IMR-90 (cell line): Measurements from ENCODE around the gene SLC39A8.

Experiments used
- BHLHE40 ChIP-seq: fragments of 150-350 bp; IDR thresholded peaks from 2 replicates; pipeline ENCODE4 v1.6.1; 2016; ENCODE audit warnings: mild to moderate bottlenecking, low read depth, low read length
- CEBPB ChIP-seq: IDR thresholded peaks from 2 replicates; pipeline ENCODE4 v1.6.1; 2012; ENCODE audit warnings: low read depth, low read length, improper control_type of control experiment
- CHD1 ChIP-seq: IDR thresholded peaks from 2 replicates; pipeline ENCODE4 v1.6.1; 2012; ENCODE audit warnings: low read depth, low read length, improper control_type of control experiment
- CTCF ChIP-seq: conservative IDR thresholded peaks from 2 replicates; pipeline ENCODE4 v1.5.1; 2012; ENCODE audit warnings: mild to moderate bottlenecking, low read depth, low read length, improper control_type of control experiment
- FOS ChIP-seq: fragments of 150-350 bp; IDR thresholded peaks from 2 replicates; pipeline ENCODE4 v1.6.1; 2016; ENCODE audit warnings: low read depth, low read length
- MAFK ChIP-seq: IDR thresholded peaks from 2 replicates; pipeline ENCODE4 v1.6.1; 2012; ENCODE audit warnings: low read depth, low read length, improper control_type of control experiment
- MAZ ChIP-seq: IDR thresholded peaks from 2 replicates; pipeline ENCODE4 v1.6.1; 2012; ENCODE audit warnings: low read depth, mild to moderate bottlenecking, low read length, improper control_type of control experiment, moderate library complexity, borderline replicate concordance
- MXI1 ChIP-seq: IDR thresholded peaks from 2 replicates; pipeline ENCODE4 v1.6.1; 2012; ENCODE audit warnings: low read depth, mild to moderate bottlenecking, low read length, moderate library complexity, borderline replicate concordance
- NFE2L2 ChIP-seq: fragments of 150-350 bp; IDR thresholded peaks from 2 replicates; pipeline ENCODE4 v1.6.1; 2016; ENCODE audit warnings: low read depth, mild to moderate bottlenecking, low read length
- POLR2A ChIP-seq: IDR thresholded peaks from 2 replicates; pipeline ENCODE4 v1.6.1; 2012; ENCODE audit warnings: mild to moderate bottlenecking, low read depth, low read length
- RAD21 ChIP-seq: IDR thresholded peaks from 2 replicates; pipeline ENCODE4 v1.6.1; 2012; ENCODE audit warnings: low read length, improper control_type of control experiment
- RCOR1 ChIP-seq: IDR thresholded peaks from 2 replicates; pipeline ENCODE4 v1.6.1; 2012; ENCODE audit warnings: mild to moderate bottlenecking, low read length, improper control_type of control experiment; ENCODE audit not compliant: insufficient replicate concordance
- RFX5 ChIP-seq: IDR thresholded peaks from 2 replicates; pipeline ENCODE4 v1.8.0; 2012; ENCODE audit warnings: low read depth, mild to moderate bottlenecking, low read length, moderate library complexity
- TF ChIP-seq, protein P1 (sequence below): fragments of 150-350 bp; IDR thresholded peaks from 2 replicates; pipeline ENCODE4 v1.6.1; 2017; ENCODE audit warnings: mild to moderate bottlenecking, antibody characterized with exemption, low read length, low read depth

GRCh38 chr4:102281171-102281839, 64.0 kb downstream of the SLC39A8 start:
- TF ChIP-seq CTCF = no peak
- TF ChIP-seq MAZ = no peak
- TF ChIP-seq BHLHE40 = no peak
- no peak for TF ChIP-seq MAFK
- TF ChIP-seq POLR2A = no peak
- TF ChIP-seq FOS = no peak
- no peak for TF ChIP-seq RFX5
- TF ChIP-seq RAD21 = no peak
- no peak for TF ChIP-seq CEBPB
- TF ChIP-seq NFE2L2 = no peak
- no peak for TF ChIP-seq MXI1
- no peak for TF ChIP-seq CHD1
- TF ChIP-seq RCOR1 = no peak
- TF ChIP-seq, protein P1, sequence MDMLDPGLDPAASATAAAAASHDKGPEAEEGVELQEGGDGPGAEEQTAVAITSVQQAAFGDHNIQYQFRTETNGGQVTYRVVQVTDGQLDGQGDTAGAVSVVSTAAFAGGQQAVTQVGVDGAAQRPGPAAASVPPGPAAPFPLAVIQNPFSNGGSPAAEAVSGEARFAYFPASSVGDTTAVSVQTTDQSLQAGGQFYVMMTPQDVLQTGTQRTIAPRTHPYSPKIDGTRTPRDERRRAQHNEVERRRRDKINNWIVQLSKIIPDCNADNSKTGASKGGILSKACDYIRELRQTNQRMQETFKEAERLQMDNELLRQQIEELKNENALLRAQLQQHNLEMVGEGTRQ = no peak
